ENCODE data around the gene CATSPERE.
"Not testable (repeated sequence)": the region's sequence is repeated elsewhere in the genome, so short reads cannot be mapped to it uniquely, and the experiment has no call there.

CATSPERE gene

DNA sequence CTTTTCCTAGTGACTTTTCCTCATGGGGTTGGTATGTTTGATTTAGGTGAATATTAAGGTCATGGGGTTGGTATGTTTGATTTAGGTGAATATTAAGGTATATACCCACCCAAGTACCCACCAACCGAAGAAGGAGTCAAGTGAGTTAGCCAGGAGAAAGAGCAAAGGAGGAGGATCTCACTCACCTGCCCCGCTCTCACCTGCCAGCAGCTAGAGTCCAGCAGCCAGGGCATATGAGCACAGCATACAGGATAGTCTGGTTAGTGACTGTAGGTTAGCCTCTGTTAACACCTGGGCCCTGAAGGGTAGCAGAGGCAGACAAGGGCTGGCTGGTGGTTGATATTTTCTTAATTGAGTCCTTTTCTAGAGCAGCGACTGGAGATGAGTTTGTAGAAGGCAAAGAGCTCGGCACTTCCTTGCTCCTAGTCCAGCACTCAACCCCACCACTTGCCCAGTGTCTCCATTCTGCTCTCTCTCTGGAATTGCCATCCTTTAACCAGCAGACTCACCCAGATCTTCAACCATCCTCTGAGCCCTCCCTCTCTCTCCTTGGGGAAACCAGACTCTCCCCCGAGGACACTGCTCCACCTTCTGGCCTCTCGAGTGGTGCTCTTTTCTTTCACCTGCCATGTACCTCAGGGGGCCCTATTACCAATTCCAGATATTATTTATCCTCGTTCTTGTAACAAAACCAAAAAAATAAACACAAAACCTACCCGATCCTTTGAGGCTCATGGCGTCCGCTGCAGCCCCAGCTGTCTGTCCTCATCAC lies 175.6 kb downstream of the CATSPERE start:
- no peak for DNase-seq

DNA sequence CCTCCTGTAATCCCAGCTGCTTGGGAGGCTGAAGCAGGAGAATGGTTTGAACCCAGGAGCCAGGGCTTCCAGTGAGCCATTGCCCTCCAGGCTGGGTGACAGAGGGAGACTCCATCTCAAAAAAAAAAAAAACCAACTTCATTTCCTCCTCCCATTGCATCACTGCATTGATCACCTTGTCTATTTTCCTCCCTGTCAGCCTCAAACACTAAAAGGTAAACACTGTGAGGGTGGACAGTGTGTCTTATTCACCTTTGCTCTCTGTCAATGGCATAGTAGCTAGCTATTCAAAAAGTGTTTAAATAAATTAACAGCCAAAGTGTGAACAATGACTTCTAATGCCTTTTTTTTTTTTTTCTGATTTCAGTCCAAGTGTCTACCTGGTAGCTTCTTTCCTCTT lies 178.5 kb downstream of the CATSPERE start:
- no peak for DNase-seq

DNA sequence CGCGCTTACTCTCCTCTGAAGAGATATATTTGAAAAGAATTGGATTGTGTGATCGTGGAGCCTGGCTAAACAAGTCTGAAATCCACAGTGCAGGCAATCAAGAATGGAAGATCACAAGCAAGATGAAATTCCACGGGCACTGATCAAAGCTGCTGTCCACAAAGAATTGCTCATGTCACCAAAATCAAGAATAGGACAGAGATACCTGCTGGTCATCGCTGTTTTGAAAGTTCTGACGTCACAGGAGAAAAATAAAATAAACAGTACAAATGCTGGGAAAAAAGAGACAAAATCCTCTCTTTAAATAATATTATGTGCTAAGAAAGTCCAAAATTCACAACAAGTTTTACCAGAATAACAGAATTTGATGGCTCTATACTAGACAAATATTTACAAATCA lies 179.8 kb downstream of the CATSPERE start:
- DNase-seq: no peak

DNA sequence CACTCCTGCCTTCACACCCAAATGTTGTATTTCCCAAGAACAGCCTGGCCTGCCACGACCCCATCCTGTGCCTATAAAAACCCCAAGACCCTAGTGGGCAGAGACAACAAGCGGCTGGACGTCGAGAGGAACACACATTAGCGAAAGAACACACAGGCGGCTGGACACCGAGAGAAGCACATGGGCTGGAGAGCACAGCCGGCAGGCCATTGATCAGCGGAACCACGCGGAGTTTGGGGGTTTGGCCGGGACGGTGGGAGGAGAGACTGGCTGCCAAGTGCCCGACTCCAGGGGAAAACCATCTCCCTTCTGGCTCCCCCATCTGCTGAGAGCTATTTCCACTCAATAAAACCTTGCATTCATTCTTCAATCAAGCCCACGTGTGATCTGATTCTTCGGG lies 181.5 kb downstream of the CATSPERE start:
- DNase-seq: no peak

DNA sequence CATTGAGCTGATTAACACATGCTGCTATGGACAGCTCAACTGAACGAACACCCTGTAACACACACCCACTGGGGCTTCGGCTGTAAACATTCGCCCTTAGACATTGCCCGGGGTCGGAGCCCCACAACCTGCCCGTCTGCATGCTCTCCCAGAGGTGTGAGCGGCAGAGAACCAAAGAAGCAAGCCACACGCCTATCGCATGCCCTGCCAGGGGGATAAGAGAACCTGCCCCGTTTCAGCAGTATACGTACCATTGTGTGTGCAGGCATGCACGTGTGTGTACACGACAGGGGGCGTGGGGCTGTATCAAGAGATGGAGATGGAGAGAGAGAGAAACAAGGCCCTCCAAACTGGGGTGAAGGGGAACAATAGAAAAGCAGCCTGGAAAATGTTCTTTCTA lies 181.9 kb downstream of the CATSPERE start:
- DNase-seq: no peak

DNA sequence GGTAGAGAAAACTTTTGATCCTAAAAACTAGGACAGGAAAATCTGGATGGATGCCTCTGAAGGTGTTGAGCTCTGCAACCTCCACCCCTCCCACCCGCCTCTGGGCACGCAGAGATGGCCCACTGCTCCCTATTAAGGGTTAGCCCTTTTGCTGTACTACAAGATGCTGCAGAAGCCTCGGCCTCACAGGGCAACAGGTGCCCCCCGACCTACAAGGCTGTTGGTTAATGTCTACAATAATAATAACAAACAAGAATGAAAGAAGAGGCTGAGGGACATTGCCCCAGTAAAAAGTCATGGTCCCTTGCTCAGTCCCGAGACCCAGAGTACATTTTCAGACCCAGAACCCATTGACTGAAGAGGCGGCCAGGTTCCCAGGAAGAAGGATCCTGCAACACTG lies 184.3 kb downstream of the CATSPERE start:
- DNase-seq: no peak

DNA sequence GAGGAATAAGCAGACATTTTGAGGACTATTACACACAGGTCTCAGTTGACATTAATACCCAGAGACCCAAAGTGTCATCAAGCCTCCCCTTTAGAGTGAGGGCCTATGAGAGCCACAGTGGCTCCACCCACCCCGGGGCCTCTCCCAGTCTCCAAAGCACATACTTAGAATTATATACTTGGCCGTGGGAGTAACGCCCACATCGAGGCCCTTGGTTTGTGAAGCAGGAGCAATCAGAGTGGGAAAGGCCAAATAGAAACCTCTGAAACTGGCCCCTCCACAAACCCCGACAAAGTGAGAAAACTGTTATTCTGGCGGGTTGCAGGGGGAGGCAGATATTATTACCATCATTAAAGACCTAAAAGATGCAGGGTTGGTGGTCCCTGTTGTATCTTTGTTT lies 184.8 kb downstream of the CATSPERE start:
- no peak for DNase-seq

DNA sequence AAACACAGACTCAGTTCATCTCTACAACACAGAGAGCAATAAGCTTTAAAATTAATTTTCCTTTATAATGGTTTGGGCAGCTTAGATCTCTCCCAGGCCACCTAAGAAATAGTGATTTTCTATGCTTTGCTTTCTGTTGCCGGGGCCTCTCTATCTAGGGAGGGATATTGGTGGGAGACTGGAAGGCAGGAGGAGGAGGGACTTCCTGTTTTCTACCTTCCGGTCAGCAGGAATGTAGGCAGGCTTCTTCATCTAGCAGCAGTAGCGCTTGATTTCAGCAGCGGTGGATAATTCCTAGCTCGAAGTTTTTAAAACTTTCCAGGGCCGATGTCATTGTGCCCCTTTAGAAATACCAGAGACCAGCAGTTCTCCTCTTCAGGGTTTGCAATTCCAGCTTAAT lies 186.7 kb downstream of the CATSPERE start:
- DNase-seq: no peak

DNA sequence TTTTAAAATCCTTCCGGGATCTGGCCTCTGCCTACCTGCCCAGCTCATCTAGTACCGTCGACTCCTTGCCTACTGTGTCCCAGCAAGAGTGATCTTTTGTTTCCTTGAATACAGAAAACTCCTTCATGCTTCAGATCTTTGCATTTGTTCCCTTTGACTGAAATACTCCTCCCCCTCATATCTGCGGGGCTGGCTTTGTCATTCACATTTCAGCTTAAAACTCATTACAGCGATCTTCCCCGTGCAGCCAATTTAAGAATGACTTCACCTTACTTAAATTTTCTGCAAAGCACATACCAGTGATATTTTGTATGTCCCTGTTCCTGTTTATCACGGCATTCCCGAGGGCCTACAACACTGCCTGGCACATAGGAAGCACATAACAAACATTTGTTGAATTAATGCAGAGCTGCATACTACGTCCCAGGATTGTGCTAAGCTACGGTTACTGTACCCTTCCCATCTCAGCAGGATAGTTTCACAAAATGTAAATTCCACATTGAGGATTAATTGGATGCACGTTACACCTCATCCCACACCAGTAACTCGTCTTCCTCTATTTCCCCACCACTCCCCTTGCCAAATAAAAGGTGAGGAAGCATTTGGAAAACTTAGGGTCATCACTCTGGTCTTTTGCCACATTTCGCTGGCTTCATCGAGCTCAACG lies 191.0 kb downstream of the CATSPERE start:
- no peak for DNase-seq

DNA sequence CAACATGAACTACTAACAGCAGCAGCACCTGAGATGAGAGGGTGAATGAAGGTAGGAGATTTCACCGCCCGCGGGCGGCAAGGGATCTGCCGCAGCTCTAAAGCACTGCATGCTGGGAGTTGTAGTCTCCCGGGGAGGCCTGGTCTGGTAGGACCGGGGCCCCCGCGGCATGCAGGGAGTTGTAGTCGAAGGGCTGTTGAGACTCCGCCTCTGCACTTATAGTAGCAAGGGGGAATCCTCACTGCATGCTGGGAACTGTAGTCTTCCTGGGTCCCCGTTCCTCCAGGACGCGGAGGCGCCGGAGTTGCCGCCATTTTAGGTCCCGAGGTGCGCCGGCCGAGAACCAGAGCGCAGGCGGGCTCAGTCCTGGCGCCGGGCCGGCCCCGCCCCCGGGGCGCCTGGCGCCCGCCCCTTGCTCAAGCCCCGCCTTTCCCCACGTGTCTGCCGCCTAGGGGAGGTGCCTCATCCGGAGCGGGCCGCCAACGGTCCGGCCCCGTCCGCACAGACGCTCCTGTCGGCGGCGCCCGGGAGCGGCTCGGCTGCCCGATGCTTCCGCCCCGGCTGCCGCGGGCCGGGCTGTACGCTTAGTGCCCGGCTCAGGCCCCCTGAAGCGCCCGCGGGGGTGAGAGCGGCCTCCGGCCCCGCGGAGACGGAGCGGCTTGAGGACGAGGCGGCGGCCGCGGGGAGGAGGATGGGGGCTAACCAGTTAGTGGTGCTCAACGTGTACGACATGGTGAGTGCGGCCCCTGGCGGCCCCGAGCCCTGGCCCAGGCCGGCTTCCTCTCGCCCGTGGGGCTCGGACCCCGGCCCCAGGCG lies 191.8 kb downstream of the CATSPERE start, which contains the start of gene DESI2:
Gene DESI2, plus strand, starts transcription at position 504 of the 816 bp plus-strand sequence. Its CDS starts 188 bp downstream, at position 692.
- peak; percentile 95 for DNase-seq

DNA sequence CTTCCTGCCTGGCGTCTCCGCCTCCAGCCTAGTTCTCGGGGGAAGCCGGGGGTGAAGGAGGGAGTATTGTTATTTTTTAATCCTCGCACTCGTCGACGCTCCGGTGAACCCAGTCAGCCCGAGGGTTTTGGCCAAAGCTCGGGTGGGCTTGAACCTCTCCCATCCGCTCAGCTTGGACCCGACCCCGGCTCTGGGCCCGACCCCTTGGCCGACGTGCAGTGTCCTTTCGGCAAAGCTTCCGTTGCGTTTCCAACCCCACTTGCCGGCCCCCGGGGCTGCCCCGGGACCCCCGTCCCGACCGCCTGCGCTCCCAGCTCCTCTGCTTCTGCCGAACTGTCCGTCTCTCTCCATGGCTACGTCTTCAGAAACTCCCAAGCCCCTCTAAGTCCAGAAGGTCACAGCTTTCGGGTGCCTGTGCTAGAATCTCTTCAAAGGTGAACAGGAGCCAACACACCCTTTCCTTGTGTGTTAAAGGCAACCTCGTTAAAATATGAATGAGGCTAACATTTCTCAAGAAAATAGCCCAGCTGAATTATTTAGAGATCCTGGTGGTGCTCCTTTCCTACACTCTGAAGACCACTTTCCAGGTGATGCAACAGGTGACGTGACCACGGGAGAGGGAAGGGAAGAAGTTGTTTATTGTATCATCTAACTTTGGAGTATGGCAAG lies 192.5 kb downstream of the CATSPERE start:
- DNase-seq: no peak

DNA sequence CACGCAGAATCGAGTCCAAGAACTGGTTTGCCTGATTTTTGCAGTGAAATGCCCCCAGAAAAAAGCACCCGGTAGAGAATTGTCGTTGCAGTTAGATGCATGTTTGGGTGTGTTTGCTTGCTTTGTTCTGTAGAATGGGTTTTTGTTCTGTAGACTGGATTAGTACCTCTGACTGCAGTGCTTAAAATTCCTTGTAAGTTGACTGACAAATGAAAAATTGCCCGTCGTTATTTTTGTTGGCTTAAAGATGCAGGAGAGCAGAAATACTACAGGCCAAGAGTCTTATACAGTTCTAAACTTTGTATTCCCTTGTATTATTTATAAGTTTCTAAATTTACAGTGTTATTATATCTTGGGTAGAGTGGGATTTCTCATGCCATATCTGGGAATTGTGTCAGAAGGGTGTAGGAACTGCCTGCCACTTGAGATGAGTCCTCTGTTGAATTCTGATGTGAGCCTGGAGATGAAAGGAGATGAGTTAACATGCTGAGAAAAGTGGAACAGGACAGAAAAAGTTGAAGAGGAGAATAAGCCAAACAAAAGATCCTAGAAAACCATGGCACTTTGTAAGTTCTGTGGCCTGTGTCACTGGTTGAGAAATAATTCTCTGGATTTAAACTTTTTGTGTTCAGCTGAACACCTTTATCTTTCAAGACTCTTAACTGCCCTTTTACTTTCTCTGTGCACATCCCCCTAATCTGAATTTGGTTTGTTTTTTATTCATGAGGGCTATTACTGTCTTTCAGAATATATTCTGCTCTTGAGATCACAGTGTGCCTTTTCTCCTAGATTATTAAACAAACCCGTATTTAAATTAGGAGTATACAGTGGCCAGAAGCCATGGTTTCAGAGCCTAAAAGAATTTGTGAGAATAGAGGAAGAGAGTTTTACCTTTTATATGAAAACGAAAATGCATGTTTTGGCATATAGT lies 193.3 kb downstream of the CATSPERE start:
- DNase-seq: no peak

DNA sequence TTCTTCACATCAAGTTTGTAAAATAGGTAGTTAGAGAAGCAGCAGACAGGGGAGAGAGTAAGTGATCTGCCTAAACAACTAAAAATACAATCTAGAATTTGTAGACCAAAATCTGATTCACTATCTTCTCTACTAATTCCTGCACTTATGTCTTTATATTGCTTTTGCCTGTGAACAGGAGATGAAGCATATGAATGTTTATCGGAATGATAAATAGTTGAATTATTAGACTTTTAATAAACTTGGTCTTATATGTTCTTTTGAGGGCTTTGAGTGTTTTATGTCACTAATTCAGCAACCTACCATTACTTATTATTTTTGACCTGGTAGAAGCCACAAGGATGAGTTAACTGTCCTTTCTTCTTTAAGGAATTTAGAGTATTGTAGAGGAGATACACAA lies 194.1 kb downstream of the CATSPERE start:
- DNase-seq: no peak

DNA sequence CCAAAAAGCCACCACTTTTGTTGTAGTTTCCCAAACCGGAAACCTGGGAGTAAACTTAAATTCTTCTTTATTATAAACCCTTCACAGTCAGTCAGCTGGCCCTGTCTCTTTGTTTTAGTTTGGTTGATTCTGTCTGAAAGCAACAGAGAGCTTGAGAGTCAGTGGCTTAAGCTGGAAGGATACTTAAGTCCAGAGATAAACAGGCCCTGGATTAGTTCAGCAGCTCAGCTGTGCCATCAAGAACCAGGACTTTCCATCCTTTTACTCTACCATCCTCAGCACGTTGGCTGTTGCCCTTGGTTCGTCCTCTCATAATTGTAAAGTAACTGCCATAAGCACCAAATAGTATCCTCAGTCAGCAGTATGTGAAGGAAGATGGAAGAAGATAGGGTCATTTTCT lies 196.3 kb downstream of the CATSPERE start:
- no peak for DNase-seq

DNA sequence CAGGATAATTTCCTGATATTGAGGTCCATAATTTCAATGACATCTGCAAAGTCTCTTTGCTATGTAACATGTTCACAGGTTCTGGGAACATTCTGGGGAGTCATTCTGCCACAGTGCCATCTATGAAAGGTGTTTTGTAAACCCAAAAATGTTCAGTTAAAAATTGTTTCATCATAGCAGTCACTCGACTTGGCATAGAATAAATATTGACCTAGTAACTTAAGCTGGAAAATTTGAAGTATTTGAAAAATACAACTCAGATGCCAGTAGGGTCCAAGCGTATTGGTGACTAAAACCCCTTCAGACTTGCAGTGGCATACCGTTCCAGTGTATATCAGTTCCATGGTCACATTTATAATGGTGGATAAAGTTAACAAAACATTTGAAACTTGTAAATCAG lies 198.6 kb downstream of the CATSPERE start:
- DNase-seq: no peak

DNA sequence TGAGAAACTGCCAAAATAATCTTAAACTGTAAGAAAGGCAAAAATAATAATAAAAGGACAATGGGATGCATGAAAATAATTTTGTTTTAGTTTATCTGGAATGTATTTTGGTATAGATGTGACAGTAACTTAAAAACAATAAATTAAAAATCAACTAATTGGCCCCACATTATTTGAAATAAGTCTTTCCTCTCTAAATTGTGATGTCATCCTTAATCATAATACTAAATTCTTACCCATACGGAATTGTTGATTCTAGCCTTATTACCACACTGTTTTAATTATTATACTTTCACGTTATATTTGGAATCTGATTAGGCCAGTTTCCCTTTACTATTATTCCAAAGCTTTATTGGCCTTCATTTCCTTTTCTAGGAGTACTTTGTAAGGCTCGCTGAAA lies 199.5 kb downstream of the CATSPERE start:
- DNase-seq: no peak

DNA sequence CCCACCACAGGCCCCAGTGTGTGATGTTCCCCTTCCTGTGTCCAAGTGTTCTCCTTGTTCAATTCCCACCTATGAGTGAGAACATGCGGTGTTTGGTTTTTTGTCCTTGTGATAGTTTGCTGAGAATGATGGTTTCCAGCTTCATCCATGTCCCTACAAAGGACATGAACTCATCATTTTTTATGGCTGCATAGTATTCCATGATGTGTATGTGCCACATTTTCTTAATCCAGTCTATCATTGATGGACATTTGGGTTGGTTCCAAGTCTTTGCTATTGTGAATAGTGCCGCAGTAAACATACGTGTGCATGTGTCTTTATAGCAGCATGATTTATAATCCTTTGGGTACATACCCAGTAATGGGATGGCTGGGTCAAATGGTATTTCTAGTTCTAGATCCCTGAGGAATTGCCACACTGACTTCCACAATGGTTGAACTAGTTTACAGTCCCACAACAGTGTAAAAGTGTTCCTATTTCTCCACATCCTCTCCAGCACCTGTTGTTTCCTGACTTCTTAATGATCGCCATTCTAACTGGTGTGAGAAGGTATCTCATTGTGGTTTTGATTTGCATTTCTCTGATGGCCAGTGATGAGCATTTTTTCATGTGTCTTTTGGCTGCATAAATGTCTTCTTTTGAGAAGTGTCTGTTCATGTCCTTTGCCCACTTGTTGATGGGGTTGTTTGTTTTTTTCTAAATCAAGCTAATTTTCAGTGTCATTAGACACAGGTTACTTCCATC lies 200.7 kb downstream of the CATSPERE start:
- not testable (repeated sequence) for DNase-seq

DNA sequence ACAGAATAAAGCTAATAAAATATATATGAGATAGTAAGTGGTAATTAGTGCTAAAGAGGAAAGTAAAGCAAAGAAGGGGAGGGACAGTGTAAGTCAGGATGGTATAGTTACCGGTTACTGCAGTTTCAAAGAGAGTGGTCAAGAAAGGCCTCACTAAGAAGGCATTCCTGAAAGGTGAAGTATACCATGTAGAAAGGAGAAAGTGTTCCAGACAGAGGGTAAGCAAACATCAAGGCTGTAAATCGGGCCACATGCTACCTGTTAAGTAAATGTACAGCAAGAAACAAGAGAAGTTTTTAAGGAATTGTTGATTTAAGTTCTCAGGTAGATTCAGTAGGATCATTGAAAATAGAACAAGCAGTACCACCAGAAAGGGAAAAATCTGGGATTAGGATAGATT lies 201.5 kb downstream of the CATSPERE start:
- no peak for DNase-seq

DNA sequence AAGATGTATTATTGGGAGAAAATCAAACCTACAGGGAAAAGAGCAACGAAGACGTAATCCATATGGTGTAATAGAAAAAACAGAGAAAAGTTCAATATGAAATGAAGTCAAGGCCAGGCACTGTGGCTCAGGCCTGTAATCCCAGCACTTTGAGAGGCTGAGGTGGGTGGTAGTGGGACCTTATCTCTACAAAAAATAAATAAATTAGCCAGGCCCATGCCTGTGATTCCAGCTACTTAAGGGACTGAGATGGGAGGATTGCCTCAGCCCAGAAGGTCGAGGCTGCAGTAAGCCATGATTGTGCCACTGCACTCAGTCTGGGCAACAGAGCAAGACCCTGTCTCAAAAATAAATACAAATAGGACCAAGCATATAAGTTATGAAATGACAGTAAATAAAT lies 203.3 kb downstream of the CATSPERE start:
- DNase-seq: no peak

DNA sequence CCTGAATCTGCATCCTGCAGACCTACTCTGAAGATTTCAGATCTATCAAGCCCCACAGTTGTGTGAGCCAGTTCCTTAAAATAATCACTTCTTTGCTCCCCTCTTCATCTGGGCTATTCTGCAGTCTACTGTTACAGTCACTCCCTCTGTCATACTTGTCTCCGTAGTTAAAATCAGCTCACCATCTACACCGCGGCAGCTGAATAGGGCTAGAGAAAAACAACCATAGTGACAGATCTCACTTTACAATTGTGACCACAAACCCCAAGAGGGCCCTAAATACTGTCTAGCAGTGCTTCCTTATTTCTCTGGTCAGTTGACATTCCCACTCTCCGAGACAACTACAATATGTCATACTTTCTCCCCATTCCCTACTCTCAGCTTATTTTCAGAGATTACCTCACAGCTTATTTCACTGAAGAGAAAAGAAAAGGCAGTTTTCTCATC lies 204.7 kb downstream of the CATSPERE start:
- DNase-seq: no peak
